ENCODE measurements around the gene ADCYAP1R1. TPM values are rescaled to one million over a fixed set of nuclear protein-coding genes. Genes with fewer than 3 reads are reported as not detected.

Gene ADCYAP1R1
- polyA plus RNA-seq, 1 donor from 2014 or later: not detected

DNA sequence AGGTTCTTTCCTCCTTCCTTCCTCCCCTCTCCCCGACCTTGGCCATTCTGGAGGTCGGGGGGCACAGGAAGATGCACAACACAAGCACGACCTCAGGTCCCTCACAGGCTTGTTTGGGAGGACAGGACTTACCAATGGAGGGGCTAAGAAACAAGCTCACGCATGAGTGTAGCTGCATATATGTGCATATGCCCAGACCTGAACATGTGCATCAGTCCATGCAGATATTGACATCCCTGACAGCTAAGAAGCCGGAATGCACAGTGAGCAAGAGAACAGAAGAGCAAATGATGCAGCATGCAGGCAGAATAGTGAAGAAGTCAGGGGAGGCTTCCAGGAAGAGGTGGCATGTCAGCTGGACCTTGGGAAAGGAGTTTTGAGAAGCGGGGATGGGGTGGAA is 28.7 kb downstream of the ADCYAP1R1 start:
- Mint-ChIP-seq H3K4me1 (no peaks in the 10 kb centered on the region), H3K27ac (no peak overlapping the region), H3K36me3 (no peaks in the 10 kb centered on the region), H3K9me3 (peaks cover 0 to 3% (median 0%) of the 10 kb centered on the region in 3 donors), H3K4me3 (no peak overlapping the region), H3K27me3 (peaks cover 9% of the 10 kb centered on the region)

- peaks cover 9% of the 10 kb centered on the region for H3K27me3 Mint-ChIP-seq
- peaks cover 0 to 3% (median 0%) of the 10 kb centered on the region in 3 donors for H3K9me3 Mint-ChIP-seq
Observed at GRCh38 chr7:31082017-31082416, 29.9 kb downstream of the ADCYAP1R1 start.

GRCh38 chr7:31082447-31082846 is 30.3 kb downstream of the ADCYAP1R1 start:
- Mint-ChIP-seq H3K4me1 (no peaks in the 10 kb centered on the region), H3K27ac (no peak overlapping the region), H3K36me3 (no peaks in the 10 kb centered on the region), H3K27me3 (peaks cover 9% of the 10 kb centered on the region), H3K9me3 (peaks cover 0 to 3% (median 0%) of the 10 kb centered on the region in 3 donors), H3K4me3 (no peak overlapping the region)

More at GRCh38 chr7:31082017-31082416, 29.9 kb downstream of the ADCYAP1R1 start:
- Mint-ChIP-seq H3K4me3 (no peak overlapping the region), H3K4me1 (no peaks in the 10 kb centered on the region), H3K27ac (no peak overlapping the region), H3K36me3 (no peaks in the 10 kb centered on the region)

GRCh38 chr7:31083210-31083786 is 31.2 kb downstream of the ADCYAP1R1 start:
- Mint-ChIP-seq H3K9me3 (peaks cover 0 to 3% (median 0%) of the 10 kb centered on the region in 3 donors), H3K27ac (no peak overlapping the region), H3K4me1 (no peaks in the 10 kb centered on the region), H3K4me3 (no peak overlapping the region), H3K36me3 (no peaks in the 10 kb centered on the region), H3K27me3 (peaks cover 9% of the 10 kb centered on the region)

DNA sequence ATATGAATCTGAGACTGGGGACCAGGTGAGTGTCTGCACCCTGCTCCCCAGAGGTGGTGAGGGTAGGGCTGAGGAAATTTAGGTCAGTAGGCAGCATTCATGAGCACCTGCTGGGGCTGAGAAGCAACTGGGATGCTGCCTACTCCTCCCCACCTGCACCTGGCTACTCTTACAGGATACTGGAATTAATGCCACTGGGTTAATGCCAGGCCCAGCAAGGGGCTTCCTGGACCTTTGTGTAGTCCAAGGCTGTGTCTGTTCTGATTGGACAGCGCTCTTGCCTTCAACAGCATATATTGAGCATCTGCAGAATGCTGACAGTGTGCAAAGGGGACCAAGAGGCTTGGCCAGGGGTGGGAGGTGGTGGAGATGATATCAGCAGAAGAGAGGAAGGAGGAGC is 32.1 kb downstream of the ADCYAP1R1 start:
- Mint-ChIP-seq H3K36me3 (no peaks in the 10 kb centered on the region), H3K4me3 (no peak overlapping the region), H3K4me1 (no peaks in the 10 kb centered on the region), H3K27me3 (peaks cover 9% of the 10 kb centered on the region), H3K9me3 (peaks cover 0 to 3% (median 0%) of the 10 kb centered on the region in 3 donors), H3K27ac (no peak overlapping the region)

GRCh38 chr7:31087351-31087750 is 35.2 kb downstream of the ADCYAP1R1 start:
- no peak overlapping the region for H3K4me3 Mint-ChIP-seq
- H3K4me1 Mint-ChIP-seq: no peaks in the 10 kb centered on the region
- H3K9me3 Mint-ChIP-seq: no peaks in the 10 kb centered on the region
- H3K27ac Mint-ChIP-seq: no peak overlapping the region
- no peaks in the 10 kb centered on the region for H3K36me3 Mint-ChIP-seq
- H3K27me3 Mint-ChIP-seq: peaks cover 7% of the 10 kb centered on the region

DNA sequence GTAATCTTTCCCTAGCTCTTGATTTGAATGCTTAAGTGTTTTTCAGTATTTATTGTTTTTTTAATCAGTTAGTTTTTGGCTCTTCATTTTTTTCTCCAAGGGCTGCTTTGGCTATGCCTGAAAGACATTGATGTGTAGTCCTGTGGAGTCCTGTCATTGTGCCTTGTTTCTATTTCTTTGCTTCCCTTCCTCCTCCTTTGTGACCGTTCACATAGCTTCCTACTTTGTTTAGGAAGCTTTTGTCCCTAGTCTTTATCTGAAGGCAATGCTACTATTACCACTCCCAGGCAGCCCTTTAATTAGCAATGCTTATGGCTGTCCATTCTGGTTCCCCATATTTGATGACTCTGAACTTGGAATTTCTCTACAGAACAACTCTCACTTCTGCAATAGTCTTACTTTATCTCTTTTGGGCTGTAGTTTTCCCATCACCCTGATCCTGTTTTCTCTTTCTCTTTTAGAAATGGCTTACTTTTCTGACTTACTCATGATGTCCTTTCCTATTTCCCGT is 39.9 kb downstream of the ADCYAP1R1 start:
- Mint-ChIP-seq H3K4me1 (peaks cover 0 to 1% (median 0%) of the 10 kb centered on the region in 3 donors), H3K9me3 (peaks cover 0 to 2% (median 0%) of the 10 kb centered on the region in 3 donors), H3K4me3 (no peak overlapping the region), H3K36me3 (no peaks in the 10 kb centered on the region), H3K27ac (no peak overlapping the region), H3K27me3 (peaks cover 14% of the 10 kb centered on the region)

DNA sequence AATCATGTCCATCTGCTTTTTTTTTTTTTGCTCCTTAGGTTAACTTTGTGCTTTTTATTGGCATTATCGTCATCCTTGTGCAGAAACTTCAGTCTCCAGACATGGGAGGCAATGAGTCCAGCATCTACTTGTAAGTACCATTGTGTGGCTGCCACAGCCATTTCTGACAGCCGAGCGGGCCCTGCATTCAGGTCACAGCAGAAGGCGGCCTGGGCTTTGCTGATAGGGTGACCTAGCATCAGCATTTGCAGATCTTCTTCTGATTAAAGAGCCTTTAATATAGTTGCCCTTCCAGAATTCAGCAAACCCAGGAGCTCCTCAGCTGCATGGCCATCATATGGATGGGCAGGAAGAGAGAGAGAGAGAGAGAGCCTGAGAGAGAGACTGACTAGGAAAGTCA is 40.5 kb downstream of the ADCYAP1R1 start:
- H3K36me3 Mint-ChIP-seq: no peaks in the 10 kb centered on the region

DNA sequence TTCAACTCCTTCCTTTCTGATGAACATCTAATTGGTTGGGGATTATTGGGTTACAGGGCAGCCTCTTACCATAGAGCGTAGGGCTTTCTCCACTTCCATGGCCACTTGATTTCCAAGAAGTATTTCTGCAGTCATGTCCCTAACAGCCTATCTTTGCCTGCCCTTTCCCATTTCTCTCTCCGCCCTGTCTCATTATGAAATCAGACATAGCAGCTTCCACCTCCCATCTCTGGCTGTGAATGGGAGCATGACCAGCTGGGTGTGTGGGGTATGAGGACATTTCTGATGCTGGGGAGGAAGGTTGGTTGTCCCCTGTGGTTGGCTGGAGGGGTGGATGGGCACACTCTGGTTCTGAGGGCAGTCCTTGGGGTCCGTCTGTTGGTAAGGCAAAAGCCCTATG is 41.2 kb downstream of the ADCYAP1R1 start:
- Mint-ChIP-seq H3K9me3 (peaks cover 0 to 2% (median 0%) of the 10 kb centered on the region in 3 donors), H3K36me3 (no peaks in the 10 kb centered on the region), H3K4me3 (no peak overlapping the region), H3K27ac (no peak overlapping the region), H3K27me3 (peaks cover 14% of the 10 kb centered on the region), H3K4me1 (peaks cover 0 to 1% (median 0%) of the 10 kb centered on the region in 3 donors)

More for the DNA sequence above, 40.5 kb downstream of the ADCYAP1R1 start:
- Mint-ChIP-seq H3K27me3 (peaks cover 14% of the 10 kb centered on the region), H3K9me3 (peaks cover 0 to 2% (median 0%) of the 10 kb centered on the region in 3 donors), H3K4me1 (peaks cover 0 to 1% (median 0%) of the 10 kb centered on the region in 3 donors), H3K27ac (no peak overlapping the region), H3K4me3 (no peak overlapping the region)

GRCh38 chr7:31094271-31094670 is 42.2 kb downstream of the ADCYAP1R1 start:
- Mint-ChIP-seq H3K4me1 (peaks cover 0 to 1% (median 0%) of the 10 kb centered on the region in 3 donors), H3K9me3 (peaks cover 0 to 2% (median 0%) of the 10 kb centered on the region in 3 donors), H3K27ac (no peak overlapping the region), H3K4me3 (no peak overlapping the region), H3K36me3 (no peaks in the 10 kb centered on the region), H3K27me3 (peaks cover 14% of the 10 kb centered on the region)

GRCh38 chr7:31095286-31096197 is 43.4 kb downstream of the ADCYAP1R1 start:
- peaks cover 14% of the 10 kb centered on the region for H3K27me3 Mint-ChIP-seq
- H3K36me3 Mint-ChIP-seq: peaks cover 1% of the 10 kb centered on the region
- no peak overlapping the region for H3K27ac Mint-ChIP-seq
- H3K4me1 Mint-ChIP-seq: peaks cover 0 to 1% (median 0%) of the 10 kb centered on the region in 3 donors
- peaks cover 0 to 2% (median 0%) of the 10 kb centered on the region in 3 donors for H3K9me3 Mint-ChIP-seq
- no peak overlapping the region for H3K4me3 Mint-ChIP-seq

- Mint-ChIP-seq H3K9me3 (peaks cover 0 to 2% (median 0%) of the 10 kb centered on the region in 3 donors), H3K36me3 (peaks cover 1% of the 10 kb centered on the region), H3K4me3 (no peak overlapping the region), H3K4me1 (peaks cover 0 to 1% (median 0%) of the 10 kb centered on the region in 3 donors), H3K27me3 (peaks cover 14% of the 10 kb centered on the region), H3K27ac (no peak overlapping the region)
Observed at GRCh38 chr7:31096198-31096876, 44.2 kb downstream of the ADCYAP1R1 start.

GRCh38 chr7:31096877-31097258 is 44.8 kb downstream of the ADCYAP1R1 start:
- H3K36me3 Mint-ChIP-seq: peaks cover 1% of the 10 kb centered on the region
- H3K4me3 Mint-ChIP-seq: no peak overlapping the region
- H3K27ac Mint-ChIP-seq: no peak overlapping the region
- H3K27me3 Mint-ChIP-seq: peaks cover 13% of the 10 kb centered on the region
- peaks cover 0 to 2% (median 0%) of the 10 kb centered on the region in 3 donors for H3K9me3 Mint-ChIP-seq
- peaks cover 0 to 1% (median 0%) of the 10 kb centered on the region in 3 donors for H3K4me1 Mint-ChIP-seq

GRCh38 chr7:31098642-31099360 is 46.7 kb downstream of the ADCYAP1R1 start:
- H3K27ac Mint-ChIP-seq: peak overlapping the region in 1 of 3 donors; percentile 23
- H3K27me3 Mint-ChIP-seq: peaks cover 3% of the 10 kb centered on the region
- H3K36me3 Mint-ChIP-seq: peaks cover 1% of the 10 kb centered on the region
- no peaks in the 10 kb centered on the region for H3K9me3 Mint-ChIP-seq
- H3K4me1 Mint-ChIP-seq: peaks cover 0 to 1% (median 0%) of the 10 kb centered on the region in 3 donors
- H3K4me3 Mint-ChIP-seq: no peak overlapping the region
